ENCODE data around the gene LAMA2.

DNA sequence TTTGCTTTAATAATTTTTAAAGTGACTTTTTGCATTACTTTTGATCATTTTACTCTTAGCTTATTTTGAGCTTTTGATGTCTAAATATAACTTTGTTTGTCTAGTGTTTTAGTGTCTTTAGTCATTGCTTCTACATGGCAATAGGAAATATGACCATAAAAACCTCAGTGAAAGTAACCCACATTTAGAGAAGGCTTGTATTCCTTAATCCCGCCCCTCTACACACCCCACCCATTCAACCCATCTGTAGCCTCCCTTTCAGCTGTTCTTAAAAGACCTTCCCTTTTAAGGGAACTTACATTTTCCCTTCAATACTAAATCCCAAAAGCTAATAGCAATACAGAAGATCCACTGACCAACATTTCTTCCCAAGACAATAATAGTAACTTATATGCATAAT, 225.4 kb downstream of the LAMA2 start:
- no peak for TF ChIP-seq CTCF (IDR thresholded peaks at IDR 0.05 in 8 of 11, conservative IDR thresholded peaks at IDR 0.05 in 3 of 11)
- no peak for TF ChIP-seq POLR2A (IDR thresholded peaks at IDR 0.05)

Data from spleen (tissue), 7 donors.